HepG2 (cell line): ENCODE data around the gene GRB7. TPM values are rescaled to one million over a fixed set of nuclear protein-coding genes. Genes with fewer than 3 reads are reported as not detected.

Source experiments
- FOXO1 ChIP-seq: sonication (generic); formaldehyde crosslinking; IDR thresholded peaks from 2 replicates; pipeline ENCODE4 v1.4.0; 2020; ENCODE audit warnings: missing genetic modification reagents
- HOXD1 ChIP-seq: sonication (generic); formaldehyde crosslinking; IDR thresholded peaks from 2 replicates; pipeline ENCODE4 v1.5.0; 2020; ENCODE audit warnings: missing genetic modification reagents
- KAT8 ChIP-seq: IDR thresholded peaks from 2 replicates; pipeline ENCODE4 v1.6.1; 2016; ENCODE audit warnings: missing genetic modification reagents, missing compliant biosample characterization
- KDM5B ChIP-seq: sonication (generic); formaldehyde crosslinking; IDR thresholded peaks from 2 replicates; pipeline ENCODE4 v1.4.0; 2020; ENCODE audit warnings: missing genetic modification reagents, mild to moderate bottlenecking, borderline replicate concordance
- PCBP2 ChIP-seq: fragments of 200-400 bp; formaldehyde crosslinking; optimal IDR thresholded peaks from 2 replicates; pipeline ENCODE3; 2018; ENCODE audit warnings: low read length, low read depth; ENCODE audit not compliant: poor library complexity, severe bottlenecking
- PPARG ChIP-seq: conservative IDR thresholded peaks from 2 replicates; pipeline ENCODE4 v1.6.1; 2016; ENCODE audit warnings: missing biosample characterization, missing genetic modification reagents
- TEF ChIP-seq: sonication (generic); formaldehyde crosslinking; IDR thresholded peaks from 2 replicates; pipeline ENCODE4 v1.5.0; 2020; ENCODE audit warnings: missing genetic modification reagents
- ZC3H4 ChIP-seq: sonication (generic); formaldehyde crosslinking; IDR thresholded peaks from 2 replicates; pipeline ENCODE4 v1.4.0; 2020; ENCODE audit warnings: missing genetic modification reagents, borderline replicate concordance
- ZNF142 ChIP-seq: sonication (generic); formaldehyde crosslinking; IDR thresholded peaks from 2 replicates; pipeline ENCODE4 v1.4.0; 2020; ENCODE audit warnings: missing genetic modification reagents
- ZNF513 ChIP-seq: sonication (generic); formaldehyde crosslinking; conservative IDR thresholded peaks from 2 replicates; pipeline ENCODE4 v1.5.0; 2020; ENCODE audit warnings: missing genetic modification reagents
- ZNF747 ChIP-seq: sonication (generic); formaldehyde crosslinking; IDR thresholded peaks from 2 replicates; pipeline ENCODE4 v1.8.1; 2023; ENCODE audit warnings: missing genetic modification reagents, mild to moderate bottlenecking, borderline replicate concordance
- polyA plus RNA-seq, 8 experiments: library from polyadenylated mRNA; depleted of rRNA in 3 of 8; stranded (reverse) in 7 of 8; unstranded in 1 of 8; fragments of >200 nt; fragmentation: Illumina TruSeq in 4 of 8; extraction: Trizol in 4 of 8; gene quantifications; 2 replicates each; pipeline versions ENCODE4 v1.2.1 to v1.2.3, GENCODE V29; 2011 to 2016; ENCODE audit warnings: low read depth in 4 of 8, missing spikeins in 1 of 8, mixed read lengths in 1 of 8; ENCODE audit not compliant: insufficient read depth in 1 of 8
- total RNA-seq, 5 experiments: library from RNA; depleted of rRNA; stranded (reverse); fragments of >200 nt; fragmentation: Illumina TruSeq; extraction: Trizol; gene quantifications; 2 replicates each; pipeline ENCODE4 v1.2.3, GENCODE V29; 2016; ENCODE audit warnings: low read depth in 1 of 5
- TF ChIP-seq, protein P1 (sequence below): IDR thresholded peaks from 2 replicates; pipeline ENCODE4 v1.6.1; 2016; ENCODE audit warnings: low read depth, control low read depth
- TF ChIP-seq, protein P2 (sequence below): IDR thresholded peaks from 2 replicates; pipeline ENCODE4 v1.6.1; 2016; ENCODE audit warnings: missing genetic modification reagents, missing compliant biosample characterization
- TF ChIP-seq, protein P3 (sequence below): sonication (generic); formaldehyde crosslinking; IDR thresholded peaks from 2 replicates; pipeline ENCODE4 v1.4.0; 2020; ENCODE audit warnings: missing genetic modification reagents
- TF ChIP-seq, protein P4 (sequence below): sonication (generic); formaldehyde crosslinking; IDR thresholded peaks from 2 replicates; pipeline ENCODE4 v1.4.0; 2020; ENCODE audit warnings: missing genetic modification reagents, borderline replicate concordance

Gene GRB7
- total and polyA plus RNA-seq, 2 of the 13 experiments (the other 11 are each of a cell fraction or from before 2014, with no cell fraction given): 60.2 to 77.7 TPM

- TF ChIP-seq ZNF142 (no peak), HOXD1 (CRISPR knock-in tag) (no peak), FOXO1 (CRISPR knock-in tag) (peak; percentile 80; the same call in 1 of the 2 replicates), PCBP2 (no peak), TEF (CRISPR knock-in tag) (no peak), ZNF747 (no peak), KDM5B (CRISPR knock-in tag) (no peak; the same call in 1 of the 2 replicates), ZC3H4 (CRISPR knock-in tag) (no peak), ZNF513 (CRISPR knock-in tag) (peak; percentile 74; the same call in 1 of the 2 replicates), PPARG (CRISPR knock-in tag) (peak; percentile 79), KAT8 (peak; percentile 50)
- TF ChIP-seq, protein P1, sequence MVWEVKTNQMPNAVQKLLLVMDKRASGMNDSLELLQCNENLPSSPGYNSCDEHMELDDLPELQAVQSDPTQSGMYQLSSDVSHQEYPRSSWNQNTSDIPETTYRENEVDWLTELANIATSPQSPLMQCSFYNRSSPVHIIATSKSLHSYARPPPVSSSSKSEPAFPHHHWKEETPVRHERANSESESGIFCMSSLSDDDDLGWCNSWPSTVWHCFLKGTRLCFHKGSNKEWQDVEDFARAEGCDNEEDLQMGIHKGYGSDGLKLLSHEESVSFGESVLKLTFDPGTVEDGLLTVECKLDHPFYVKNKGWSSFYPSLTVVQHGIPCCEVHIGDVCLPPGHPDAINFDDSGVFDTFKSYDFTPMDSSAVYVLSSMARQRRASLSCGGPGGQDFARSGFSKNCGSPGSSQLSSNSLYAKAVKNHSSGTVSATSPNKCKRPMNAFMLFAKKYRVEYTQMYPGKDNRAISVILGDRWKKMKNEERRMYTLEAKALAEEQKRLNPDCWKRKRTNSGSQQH: 0 out of 2 replicates have a peak, but pooled peaks have one; percentile 52
- TF ChIP-seq, protein P2, sequence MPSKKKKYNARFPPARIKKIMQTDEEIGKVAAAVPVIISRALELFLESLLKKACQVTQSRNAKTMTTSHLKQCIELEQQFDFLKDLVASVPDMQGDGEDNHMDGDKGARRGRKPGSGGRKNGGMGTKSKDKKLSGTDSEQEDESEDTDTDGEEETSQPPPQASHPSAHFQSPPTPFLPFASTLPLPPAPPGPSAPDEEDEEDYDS (CRISPR knock-in tag): peak; percentile 11; the same call in 1 of the 2 replicates
- TF ChIP-seq, protein P3, sequence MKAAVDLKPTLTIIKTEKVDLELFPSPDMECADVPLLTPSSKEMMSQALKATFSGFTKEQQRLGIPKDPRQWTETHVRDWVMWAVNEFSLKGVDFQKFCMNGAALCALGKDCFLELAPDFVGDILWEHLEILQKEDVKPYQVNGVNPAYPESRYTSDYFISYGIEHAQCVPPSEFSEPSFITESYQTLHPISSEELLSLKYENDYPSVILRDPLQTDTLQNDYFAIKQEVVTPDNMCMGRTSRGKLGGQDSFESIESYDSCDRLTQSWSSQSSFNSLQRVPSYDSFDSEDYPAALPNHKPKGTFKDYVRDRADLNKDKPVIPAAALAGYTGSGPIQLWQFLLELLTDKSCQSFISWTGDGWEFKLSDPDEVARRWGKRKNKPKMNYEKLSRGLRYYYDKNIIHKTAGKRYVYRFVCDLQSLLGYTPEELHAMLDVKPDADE (CRISPR knock-in tag): no peak
- TF ChIP-seq, protein P4, sequence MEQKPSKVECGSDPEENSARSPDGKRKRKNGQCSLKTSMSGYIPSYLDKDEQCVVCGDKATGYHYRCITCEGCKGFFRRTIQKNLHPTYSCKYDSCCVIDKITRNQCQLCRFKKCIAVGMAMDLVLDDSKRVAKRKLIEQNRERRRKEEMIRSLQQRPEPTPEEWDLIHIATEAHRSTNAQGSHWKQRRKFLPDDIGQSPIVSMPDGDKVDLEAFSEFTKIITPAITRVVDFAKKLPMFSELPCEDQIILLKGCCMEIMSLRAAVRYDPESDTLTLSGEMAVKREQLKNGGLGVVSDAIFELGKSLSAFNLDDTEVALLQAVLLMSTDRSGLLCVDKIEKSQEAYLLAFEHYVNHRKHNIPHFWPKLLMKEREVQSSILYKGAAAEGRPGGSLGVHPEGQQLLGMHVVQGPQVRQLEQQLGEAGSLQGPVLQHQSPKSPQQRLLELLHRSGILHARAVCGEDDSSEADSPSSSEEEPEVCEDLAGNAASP: peak; percentile 87; the same call in 1 of the 2 replicates
Observed at GRCh38 chr17:39736319-39737165, 1.2 kb upstream of the GRB7 start (continued).
